Left renal cortex interstitium (tissue), 4 donors: ENCODE data around the gene MYDGF. TPM values are rescaled to one million over a fixed set of nuclear protein-coding genes. Genes with fewer than 3 reads are reported as not detected.
"Not testable (repeated sequence)": the region's sequence is repeated elsewhere in the genome, so short reads cannot be mapped to it uniquely, and the experiment has no call there.

Source experiments
- DNase-seq, 4 donors: peaks; one replicate each; pipeline ENCODE4 v3.0.0-alpha.2; 2013; ENCODE audit warnings: low read depth in 4 of 4, low spot score in 2 of 4, missing footprints in 1 of 4
- polyA plus RNA-seq, 4 donors: library from polyadenylated mRNA; unstranded; fragments of 120-200 nt; gene quantifications; one replicate each; pipeline ENCODE4 v1.2.1, GENCODE V29; 2013; ENCODE audit not compliant: insufficient read length in 4 of 4

MYDGF gene
- polyA plus RNA-seq: 100 to 1,000 TPM in 1 of 4 donors, 10 to 100 TPM in 3; 71.6 to 103 (median 75.3) TPM

- DNase-seq: peak; percentile 41 to 75 (median 56)
Measured at GRCh38 chr19:4669723-4670480, at the start of gene MYDGF. MYDGF (minus strand) TSS chr19:4670342; CDS start chr19:4670334, 8 bp downstream.

GRCh38 chr19:4719499-4719866 is 49.3 kb upstream of the MYDGF start:
- no peak for DNase-seq

- no peak for DNase-seq
Measured at GRCh38 chr19:4717966-4718701, 48.0 kb upstream of the MYDGF start.

- DNase-seq: no peak
Measured at GRCh38 chr19:4717191-4717965, 47.2 kb upstream of the MYDGF start.

GRCh38 chr19:4715529-4716221 is 45.5 kb upstream of the MYDGF start:
- no peak for DNase-seq

GRCh38 chr19:4715178-4715528 is 45.0 kb upstream of the MYDGF start:
- not testable (repeated sequence) for DNase-seq

- no peak for DNase-seq
Measured at GRCh38 chr19:4714016-4714415, 43.9 kb upstream of the MYDGF start.

- no peak for DNase-seq
Measured at GRCh38 chr19:4713384-4713951, 43.3 kb upstream of the MYDGF start.

- no peak for DNase-seq
Measured at GRCh38 chr19:4712771-4713170, 42.6 kb upstream of the MYDGF start.

- DNase-seq: no peak
Measured at GRCh38 chr19:4711211-4711610, 41.1 kb upstream of the MYDGF start.

GRCh38 chr19:4710281-4710600 is 40.1 kb upstream of the MYDGF start:
- no peak for DNase-seq

GRCh38 chr19:4709440-4710280 is 39.5 kb upstream of the MYDGF start:
- DNase-seq: no peak

GRCh38 chr19:4707956-4708650 is 38.0 kb upstream of the MYDGF start:
- DNase-seq: no peak

GRCh38 chr19:4707322-4707721 is 37.2 kb upstream of the MYDGF start:
- DNase-seq: no peak

- DNase-seq: no peak
Measured at GRCh38 chr19:4705413-4706131, 35.4 kb upstream of the MYDGF start.

GRCh38 chr19:4704317-4704673 is 34.2 kb upstream of the MYDGF start:
- DNase-seq: no peak

- no peak for DNase-seq
Measured at GRCh38 chr19:4703671-4704316, 33.7 kb upstream of the MYDGF start.

GRCh38 chr19:4702764-4703163 is 32.6 kb upstream of the MYDGF start:
- DNase-seq: no peak
